CD4-positive, alpha-beta T cell treated with Interferon gamma for 1 hour (primary cell): ENCODE measurements around the gene ASCL3.
"Not testable (repeated sequence)": the region's sequence is repeated elsewhere in the genome, so short reads cannot be mapped to it uniquely, and the experiment has no call there.

Experiments used
- DNase-seq: peaks from one replicate; pipeline ENCODE4 v3.0.0-alpha.2; 2020

Gene ASCL3

GRCh38 chr11:8942518-8943066, at the start of gene ASCL3:
Gene ASCL3, minus strand, starts transcription at chr11:8943016. Its CDS starts 4,855 bp downstream, at chr11:8938161.
- DNase-seq, result no peak

GRCh38 chr11:8989453-8989852, 46.6 kb upstream of the ASCL3 start:
- no peak for DNase-seq

GRCh38 chr11:8988329-8989234, 45.8 kb upstream of the ASCL3 start:
- DNase-seq, result no peak

- no peak for DNase-seq
Measured at GRCh38 chr11:8987446-8987845, 44.6 kb upstream of the ASCL3 start.

GRCh38 chr11:8986772-8987171, 44.0 kb upstream of the ASCL3 start:
- not testable (repeated sequence) for DNase-seq

GRCh38 chr11:8985462-8985861, 42.6 kb upstream of the ASCL3 start:
- DNase-seq, result no peak

GRCh38 chr11:8983552-8983951, 40.7 kb upstream of the ASCL3 start:
- no peak for DNase-seq

- DNase-seq, result no peak
Measured at GRCh38 chr11:8980485-8980884, 37.7 kb upstream of the ASCL3 start.

GRCh38 chr11:8979365-8979764, 36.5 kb upstream of the ASCL3 start:
- DNase-seq, result not testable (repeated sequence)

- DNase-seq, result no peak
Measured at GRCh38 chr11:8973121-8973520, 30.3 kb upstream of the ASCL3 start.

GRCh38 chr11:8971924-8972316, 29.1 kb upstream of the ASCL3 start:
- DNase-seq, result no peak

GRCh38 chr11:8971196-8971923, 28.5 kb upstream of the ASCL3 start:
- DNase-seq, result no peak

GRCh38 chr11:8967184-8967583, 24.4 kb upstream of the ASCL3 start:
- no peak for DNase-seq

GRCh38 chr11:8964324-8965320, 21.8 kb upstream of the ASCL3 start, which contains the start of gene TMEM9B:
Gene TMEM9B, minus strand, starts transcription at chr11:8964442. Its CDS starts 129 bp downstream, at chr11:8964313.
- peak; percentile 76 for DNase-seq

- peak; percentile 75 for DNase-seq
Measured at GRCh38 chr11:8963569-8964323, 20.9 kb upstream of the ASCL3 start.

- no peak for DNase-seq
Measured at GRCh38 chr11:8962841-8963240, 20.0 kb upstream of the ASCL3 start.

- no peak for DNase-seq
Measured at GRCh38 chr11:8961401-8961800, 18.6 kb upstream of the ASCL3 start.

- DNase-seq, result no peak
Measured at GRCh38 chr11:8959546-8960166, 16.8 kb upstream of the ASCL3 start.

- DNase-seq, result no peak
Measured at GRCh38 chr11:8956860-8957259, 14.0 kb upstream of the ASCL3 start.

- no peak for DNase-seq
Measured at GRCh38 chr11:8948886-8949285, 6.1 kb upstream of the ASCL3 start.
